B cell (primary cell): ENCODE data around the gene GAREM1. TPM values are rescaled to one million over a fixed set of nuclear protein-coding genes. Genes with fewer than 3 reads are reported as not detected.

ENCODE experiments used
- ATAC-seq: fragments of 200-7000 bp; cut with Tn5 transposase; one replicate; pipeline ENCODE4 v1.10.0; 2021; ENCODE audit warnings: low read depth, mild to moderate bottlenecking, moderate number of reproducible peaks, moderate library complexity
- CTCF ChIA-PET: fragments of 350-600 bp; sonication (Branson Sonifier 250); formaldehyde crosslinking; loops from one replicate; lab custom pipeline; 2021; ENCODE audit warnings: antibody characterized with exemption, inconsistent platforms; lab: Charles Lee
- POLR2A ChIA-PET: fragments of 350-600 bp; sonication (Branson Sonifier 250); formaldehyde crosslinking; loops from one replicate; lab custom pipeline; 2021; ENCODE audit warnings: antibody characterized with exemption; lab: Charles Lee
- DNase-seq: peaks from one replicate; pipeline ENCODE4 v3.0.0; 2013
- H2AFZ ChIP-seq: 2 replicates; pipeline ENCODE4 v1.6.1; 2012; ENCODE audit warnings: mild to moderate bottlenecking, low read depth, low read length; ENCODE audit not compliant: insufficient read depth, poor library complexity, severe bottlenecking
- H3K27ac ChIP-seq, 2 donors: 1 replicate in 1 of 2; 2 replicates in 1 of 2; pipeline ENCODE4 v1.5.1; 2012 to 2013; ENCODE audit warnings: low read length in 2 of 2, mild to moderate bottlenecking in 2 of 2, moderate library complexity in 1 of 2
- H3K27me3 ChIP-seq, 4 experiments: fragments of 200-600 bp in 1 of 4; sonication (generic) in 1 of 4; replicated peaks in 1 of 4; 1 replicate in 2 of 4; 2 replicates in 2 of 4; pipeline versions ENCODE4 v1.6.1 to v1.7.0; 2013 to 2016; ENCODE audit warnings: low read length in 3 of 4, mild to moderate bottlenecking in 2 of 4, mixed read lengths in 1 of 4, moderate library complexity in 1 of 4; ENCODE audit not compliant: insufficient read depth in 4 of 4, control insufficient read depth in 3 of 4; ENCODE audit errors: control extremely low read depth in 1 of 4
- H3K36me3 ChIP-seq, 2 experiments: replicated peaks in 1 of 2; 1 replicate in 1 of 2; 2 replicates in 1 of 2; pipeline versions ENCODE4 v1.6.1 to v1.7.1; 2013; ENCODE audit warnings: low read length in 1 of 2; ENCODE audit not compliant: insufficient read depth in 2 of 2, control insufficient read depth in 1 of 2; ENCODE audit errors: control extremely low read depth in 1 of 2, extremely low read depth in 1 of 2
- H3K4me1 ChIP-seq, 2 donors: fragments of 200-600 bp in 1 of 2; sonication (generic) in 1 of 2; 1 replicate in 1 of 2; 2 replicates in 1 of 2; pipeline versions ENCODE4 v1.5.1 to v1.6.1; 2013 to 2017; ENCODE audit warnings: low read length in 2 of 2; ENCODE audit not compliant: control insufficient read depth in 2 of 2, insufficient read depth in 2 of 2
- H3K4me2 ChIP-seq: replicated peaks from 2 replicates; pipeline ENCODE3; 2012; ENCODE audit warnings: mild to moderate bottlenecking, low read depth, low read length; ENCODE audit not compliant: poor library complexity, severe bottlenecking
- H3K4me3 ChIP-seq, 5 experiments: fragments of 200-600 bp in 1 of 5; sonication (generic) in 1 of 5; 1 replicate in 3 of 5; 2 replicates in 2 of 5; pipeline versions ENCODE4 v1.5.1 to v1.7.0; 2011 to 2016; ENCODE audit warnings: low read length in 4 of 5, mild to moderate bottlenecking in 4 of 5, low read depth in 2 of 5, control low read depth in 1 of 5, moderate library complexity in 1 of 5; ENCODE audit not compliant: insufficient read depth in 1 of 5; ENCODE audit errors: control extremely low read depth in 1 of 5, extremely low read depth in 1 of 5
- H3K79me2 ChIP-seq: fragments of 200-600 bp; sonication (generic); one replicate; pipeline ENCODE4 v1.6.0; 2016; ENCODE audit warnings: low read length; ENCODE audit not compliant: control insufficient read depth, insufficient read depth
- H3K9ac ChIP-seq: fragments of 200-600 bp; sonication (generic); 2 replicates; pipeline ENCODE4 v1.6.1; 2017; ENCODE audit warnings: mild to moderate bottlenecking, low read length, moderate library complexity
- H3K9me3 ChIP-seq, 3 donors: one replicate each; pipeline versions ENCODE4 v1.6.1 to v1.7.1; 2013; ENCODE audit warnings: low read length in 2 of 3; ENCODE audit not compliant: control insufficient read depth in 2 of 3, insufficient read depth in 1 of 3; ENCODE audit errors: control extremely low read depth in 1 of 3
- H4K20me1 ChIP-seq: 2 replicates; pipeline ENCODE4 v1.6.0; 2012; ENCODE audit warnings: mild to moderate bottlenecking, low read length; ENCODE audit not compliant: insufficient read depth, control insufficient read depth, poor library complexity, severe bottlenecking
- H3K27ac Mint-ChIP-seq: one replicate; pipeline ENCODE4 v1.8.0; 2021; ENCODE audit warnings: mixed read lengths
- H3K27me3 Mint-ChIP-seq: one replicate; pipeline ENCODE4 v1.8.0; 2021; ENCODE audit warnings: mixed read lengths
- H3K4me1 Mint-ChIP-seq: one replicate; pipeline ENCODE4 v1.8.0; 2021; ENCODE audit warnings: mixed read lengths
- H3K4me3 Mint-ChIP-seq: one replicate; pipeline ENCODE4 v1.8.0; 2021; ENCODE audit warnings: mixed read lengths
- H3K9me3 Mint-ChIP-seq: one replicate; pipeline ENCODE4 v1.8.0; 2022; ENCODE audit warnings: mixed read lengths; ENCODE audit not compliant: insufficient read depth
- EZH2 ChIP-seq: IDR thresholded peaks from 2 replicates; pipeline ENCODE4 v1.6.1; 2012; ENCODE audit warnings: borderline replicate concordance, low read depth, mild to moderate bottlenecking, moderate library complexity, low read length; ENCODE audit not compliant: insufficient read depth, poor library complexity, severe bottlenecking
- WGBS: methylation state at CpG from one replicate; pipeline ENCODE4 v1.1.5; 2013; ENCODE audit warnings: missing lambda C conversion rate; ENCODE audit not compliant: insufficient coverage; 5-methylcytosine and 5-hydroxymethylcytosine counted together
- intact Hi-C: fragments of 100-400 bp; cut with micrococcal nuclease; formaldehyde crosslinking; loops from one replicate; pipeline ENCODE4 v1.10.0; 2022
- polyA plus RNA-seq: library from polyadenylated mRNA; depleted of rRNA; stranded (reverse); fragments of >200 nt; gene quantifications from 2 replicates; pipeline ENCODE4 v1.2.3, GENCODE V29; 2012
- total RNA-seq, 2 donors: library from RNA; stranded (reverse); fragments of 120-200 nt in 1 of 2; gene quantifications; 1 replicate in 1 of 2; 2 replicates in 1 of 2; pipeline versions ENCODE4 v1.2.3 to v1.2.4, GENCODE V29; 2013 to 2022
- TF ChIP-seq, protein P1 (sequence below): fragments of 200-600 bp; IDR thresholded peaks from one replicate; pipeline ENCODE4 v1.8.0; 2022; ENCODE audit warnings: antibody characterized with exemption, mild to moderate bottlenecking

Gene GAREM1
- total and polyA plus RNA-seq, 2 donors (not counting 1 experiment from before 2014, with no cell fraction given): not detected

DNA sequence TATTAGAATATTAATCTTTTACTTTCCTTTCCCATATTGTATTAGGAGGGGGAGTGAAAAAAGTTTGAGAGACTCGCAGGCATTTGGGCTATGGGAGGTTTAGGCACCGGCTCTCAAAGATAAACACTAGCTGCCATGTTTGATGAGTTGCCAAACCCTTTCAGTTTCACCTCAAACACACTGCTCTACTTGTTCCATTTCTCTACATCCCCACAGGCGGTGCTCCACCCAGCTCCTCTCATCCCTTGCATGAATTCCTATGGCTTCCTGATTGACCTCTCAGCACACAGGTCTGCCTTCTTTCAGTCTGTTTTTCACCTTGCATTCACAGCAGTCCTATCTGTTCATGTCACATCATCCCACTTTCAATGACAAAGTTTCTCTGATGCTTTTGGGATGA is 215.1 kb downstream of the GAREM1 start:
- intact Hi-C loops: no loop called here
- Histone ChIP-seq H3K36me3 (no peaks in the 10 kb centered on the region), H4K20me1 (no peaks in the 10 kb centered on the region), H3K79me2 (no peaks in the 10 kb centered on the region), H3K27me3 (peaks cover 0 to 5% (median 0%) of the 10 kb centered on the region in 4 experiments), H3K4me2 (no peak overlapping the region), H2AFZ (no peak overlapping the region), H3K27ac (no peak overlapping the region), H3K4me3 (no peak overlapping the region), H3K9me3 (no peaks in the 10 kb centered on the region), H3K4me1 (no peaks in the 10 kb centered on the region), H3K9ac (no peak overlapping the region)
- ChIA-PET POLR2A (no interaction called here), CTCF (no interaction called here)
- 100% methylated on average over 1 of the region's 3 CpGs for WGBS
- Mint-ChIP-seq H3K27me3 (peaks cover 29% of the 10 kb centered on the region), H3K9me3 (no peaks in the 10 kb centered on the region), H3K27ac (no peak overlapping the region), H3K4me3 (no peak overlapping the region), H3K4me1 (no peaks in the 10 kb centered on the region)
- DNase-seq (no peak), ATAC-seq (no peak)
- no peak for TF ChIP-seq EZH2
- TF ChIP-seq, protein P1, sequence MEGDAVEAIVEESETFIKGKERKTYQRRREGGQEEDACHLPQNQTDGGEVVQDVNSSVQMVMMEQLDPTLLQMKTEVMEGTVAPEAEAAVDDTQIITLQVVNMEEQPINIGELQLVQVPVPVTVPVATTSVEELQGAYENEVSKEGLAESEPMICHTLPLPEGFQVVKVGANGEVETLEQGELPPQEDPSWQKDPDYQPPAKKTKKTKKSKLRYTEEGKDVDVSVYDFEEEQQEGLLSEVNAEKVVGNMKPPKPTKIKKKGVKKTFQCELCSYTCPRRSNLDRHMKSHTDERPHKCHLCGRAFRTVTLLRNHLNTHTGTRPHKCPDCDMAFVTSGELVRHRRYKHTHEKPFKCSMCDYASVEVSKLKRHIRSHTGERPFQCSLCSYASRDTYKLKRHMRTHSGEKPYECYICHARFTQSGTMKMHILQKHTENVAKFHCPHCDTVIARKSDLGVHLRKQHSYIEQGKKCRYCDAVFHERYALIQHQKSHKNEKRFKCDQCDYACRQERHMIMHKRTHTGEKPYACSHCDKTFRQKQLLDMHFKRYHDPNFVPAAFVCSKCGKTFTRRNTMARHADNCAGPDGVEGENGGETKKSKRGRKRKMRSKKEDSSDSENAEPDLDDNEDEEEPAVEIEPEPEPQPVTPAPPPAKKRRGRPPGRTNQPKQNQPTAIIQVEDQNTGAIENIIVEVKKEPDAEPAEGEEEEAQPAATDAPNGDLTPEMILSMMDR: no peak

DNA sequence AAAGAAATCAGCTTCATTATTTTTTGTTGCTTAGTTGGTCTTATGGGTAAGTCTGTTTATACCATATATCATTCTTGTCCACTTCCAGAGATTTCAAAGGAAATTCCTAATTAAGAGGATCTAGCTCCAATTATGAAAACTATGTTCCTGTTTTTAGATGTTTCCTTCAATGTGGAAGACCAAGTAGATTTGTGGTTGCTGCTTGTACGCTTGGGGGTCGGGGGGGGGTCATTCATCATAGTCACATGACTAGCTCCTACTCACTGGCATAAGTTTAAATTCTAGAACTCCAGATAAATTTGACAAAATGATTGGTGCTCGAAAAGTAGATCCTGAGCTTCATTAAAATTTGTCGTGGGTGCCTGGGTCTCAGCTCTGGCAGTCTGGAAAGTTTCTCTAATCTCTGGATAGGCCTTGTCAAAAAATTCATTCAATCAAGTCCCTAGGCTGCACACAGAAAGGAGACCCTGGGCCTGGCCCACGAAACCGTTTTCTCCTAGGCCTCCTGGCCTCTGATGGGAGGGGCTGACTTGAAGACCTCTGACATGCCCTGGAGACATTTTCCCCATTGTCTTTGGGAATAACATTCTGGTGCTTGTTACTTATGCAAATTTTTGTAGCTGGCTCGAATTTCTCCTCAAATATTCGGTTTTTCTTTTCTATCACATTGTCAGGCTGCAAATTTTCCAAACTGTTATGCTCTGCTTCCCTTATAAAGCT is 218.4 kb downstream of the GAREM1 start:
- H3K9me3 Mint-ChIP-seq: no peaks in the 10 kb centered on the region
- H3K79me2 ChIP-seq: no peaks in the 10 kb centered on the region
- TF ChIP-seq EZH2: no peak
- TF ChIP-seq, protein P1: no peak
- CTCF ChIA-PET: interaction anchor here (1.1 kb wide), 1 partner anchor 13 kb away, joined by 3 read pairs; no protein-coding TSS in a partner anchor
- 72% methylated on average over 6 of the region's 8 CpGs for whole genome bisulfite sequencing
- intact Hi-C loops: no loop called here
- H3K4me3 Mint-ChIP-seq: no peak overlapping the region
- no peaks in the 10 kb centered on the region for H3K9me3 ChIP-seq
- no peak overlapping the region for H3K4me2 ChIP-seq
- H3K27ac ChIP-seq: no peak overlapping the region
- POLR2A ChIA-PET: no interaction called here
- H3K27ac Mint-ChIP-seq: no peak overlapping the region
- H4K20me1 ChIP-seq: no peaks in the 10 kb centered on the region
- DNase-seq (no peak), ATAC-seq (no peak)
- peaks cover 0 to 5% (median 0%) of the 10 kb centered on the region in 4 experiments for H3K27me3 ChIP-seq
- H3K4me1 ChIP-seq: no peaks in the 10 kb centered on the region
- no peaks in the 10 kb centered on the region for H3K36me3 ChIP-seq
- H3K9ac ChIP-seq: no peak overlapping the region
- H3K4me1 Mint-ChIP-seq: no peaks in the 10 kb centered on the region
- no peak overlapping the region for H2AFZ ChIP-seq
- no peak overlapping the region for H3K4me3 ChIP-seq
- peaks cover 37% of the 10 kb centered on the region for H3K27me3 Mint-ChIP-seq
